ENCODE results near the gene PDE8A.

PDE8A gene

GRCh38 chr15:85114886-85115285 lies 133.2 kb downstream of the PDE8A start:
- Histone ChIP-seq H3K36me3 (ENCODE audit: control insufficient read depth, insufficient read depth, low read length) (peaks cover 13% of the 10 kb centered on the region; the same call in 1 of the 2 replicates), H3K9ac (ENCODE audit: low read depth, low read length) (no peak overlapping the region), H3K9me3 (ENCODE audit: control insufficient read depth, insufficient read depth, low read length) (no peaks in the 10 kb centered on the region), H3K27ac (ENCODE audit: low read depth, low read length) (no peak overlapping the region), H3K4me3 (ENCODE audit: low read depth, low read length) (no peak overlapping the region), H3K4me1 (ENCODE audit: control insufficient read depth, insufficient read depth, low read length) (no peaks in the 10 kb centered on the region), H3K27me3 (ENCODE audit: control insufficient read depth, insufficient read depth, low read length) (no peaks in the 10 kb centered on the region)

GRCh38 chr15:85116066-85116465 lies 134.4 kb downstream of the PDE8A start:
- Histone ChIP-seq H3K4me1 (ENCODE audit: control insufficient read depth, insufficient read depth, low read length) (no peaks in the 10 kb centered on the region), H3K27me3 (ENCODE audit: control insufficient read depth, insufficient read depth, low read length) (no peaks in the 10 kb centered on the region), H3K9ac (ENCODE audit: low read depth, low read length) (no peak overlapping the region), H3K36me3 (ENCODE audit: control insufficient read depth, insufficient read depth, low read length) (peaks cover 13% of the 10 kb centered on the region; the same call in 1 of the 2 replicates), H3K27ac (ENCODE audit: low read depth, low read length) (no peak overlapping the region), H3K4me3 (ENCODE audit: low read depth, low read length) (no peak overlapping the region), H3K9me3 (ENCODE audit: control insufficient read depth, insufficient read depth, low read length) (no peaks in the 10 kb centered on the region)

DNA sequence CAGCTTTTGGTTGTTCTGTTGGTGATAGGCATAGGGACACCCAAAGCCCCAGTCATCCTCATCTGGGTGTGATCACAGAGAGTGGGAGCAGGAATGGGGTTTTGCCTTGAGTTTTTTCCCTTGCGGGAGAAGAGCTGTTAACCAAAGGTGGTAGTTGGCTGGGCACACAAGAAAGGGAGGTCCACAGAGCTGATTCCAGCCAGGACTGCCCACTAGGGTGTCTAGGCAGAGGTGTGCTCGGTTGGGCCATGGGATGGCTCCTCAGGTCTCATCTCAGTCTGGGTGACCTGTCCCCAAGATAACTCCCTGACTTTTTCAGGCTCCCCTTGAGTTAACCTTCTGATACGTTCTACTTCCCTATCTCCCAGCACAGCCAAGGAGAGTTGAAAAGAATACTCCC lies 134.8 kb downstream of the PDE8A start:
- H3K36me3 ChIP-seq (ENCODE audit: control insufficient read depth, insufficient read depth, low read length) = peaks cover 13% of the 10 kb centered on the region; the same call in 1 of the 2 replicates
- H3K27ac ChIP-seq (ENCODE audit: low read depth, low read length) = no peak overlapping the region
- H3K4me1 ChIP-seq (ENCODE audit: control insufficient read depth, insufficient read depth, low read length) = no peaks in the 10 kb centered on the region
- H3K27me3 ChIP-seq (ENCODE audit: control insufficient read depth, insufficient read depth, low read length) = no peaks in the 10 kb centered on the region
- H3K9ac ChIP-seq (ENCODE audit: low read depth, low read length) = no peak overlapping the region
- no peak overlapping the region for H3K4me3 ChIP-seq (ENCODE audit: low read depth, low read length)
- H3K9me3 ChIP-seq (ENCODE audit: control insufficient read depth, insufficient read depth, low read length) = no peaks in the 10 kb centered on the region

DNA sequence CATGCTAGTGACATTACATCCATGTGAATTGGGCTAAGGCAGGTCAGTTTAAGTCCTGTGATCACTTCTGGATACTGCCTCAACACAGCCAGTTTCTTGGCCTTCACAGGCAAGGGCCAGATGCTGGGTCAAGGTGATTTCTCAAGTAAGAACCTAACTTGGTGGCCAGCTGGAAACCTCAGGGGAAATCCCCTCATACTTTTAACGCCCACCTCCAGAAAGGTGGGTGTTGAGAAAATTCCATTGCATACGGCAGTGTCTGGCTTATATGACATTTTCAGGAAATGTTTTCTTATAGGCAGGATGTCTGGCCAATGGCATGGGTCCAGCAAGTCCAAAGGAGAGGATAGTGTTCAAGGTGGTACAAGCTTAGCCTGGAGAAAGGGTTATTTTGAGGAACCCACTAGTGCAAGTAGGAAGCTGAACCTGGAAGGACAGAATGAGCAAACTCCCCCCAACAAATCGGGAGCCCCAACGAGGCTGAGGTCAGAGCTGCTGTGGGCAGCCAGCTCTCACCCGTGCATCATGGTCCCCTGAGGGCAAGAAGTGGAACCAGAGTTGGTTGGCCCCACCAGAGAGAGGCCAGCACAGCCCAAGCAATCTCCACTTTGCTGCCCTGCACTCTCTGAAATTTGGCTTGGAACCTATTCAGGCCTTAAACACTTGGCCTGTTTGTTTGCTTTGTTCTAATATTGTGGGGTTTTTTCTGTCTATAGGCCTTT lies 135.4 kb downstream of the PDE8A start:
- Histone ChIP-seq H3K36me3 (ENCODE audit: control insufficient read depth, insufficient read depth, low read length) (peaks cover 13% of the 10 kb centered on the region; the same call in 1 of the 2 replicates), H3K27me3 (ENCODE audit: control insufficient read depth, insufficient read depth, low read length) (no peaks in the 10 kb centered on the region), H3K9ac (ENCODE audit: low read depth, low read length) (no peak overlapping the region), H3K4me1 (ENCODE audit: control insufficient read depth, insufficient read depth, low read length) (no peaks in the 10 kb centered on the region), H3K9me3 (ENCODE audit: control insufficient read depth, insufficient read depth, low read length) (no peaks in the 10 kb centered on the region), H3K27ac (ENCODE audit: low read depth, low read length) (no peak overlapping the region), H3K4me3 (ENCODE audit: low read depth, low read length) (no peak overlapping the region)

- Histone ChIP-seq H3K4me1 (ENCODE audit: control insufficient read depth, insufficient read depth, low read length) (no peaks in the 10 kb centered on the region), H3K4me3 (ENCODE audit: low read depth, low read length) (no peak overlapping the region), H3K36me3 (ENCODE audit: control insufficient read depth, insufficient read depth, low read length) (peaks cover 13% of the 10 kb centered on the region; the same call in 1 of the 2 replicates), H3K9me3 (ENCODE audit: control insufficient read depth, insufficient read depth, low read length) (no peaks in the 10 kb centered on the region), H3K27me3 (ENCODE audit: control insufficient read depth, insufficient read depth, low read length) (no peaks in the 10 kb centered on the region), H3K27ac (ENCODE audit: low read depth, low read length) (no peak overlapping the region), H3K9ac (ENCODE audit: low read depth, low read length) (no peak overlapping the region)
These were observed 136.5 kb downstream of the PDE8A start for GRCh38 chr15:85118173-85118572.

- H3K36me3 ChIP-seq (ENCODE audit: control insufficient read depth, insufficient read depth, low read length) = peaks cover 13% of the 10 kb centered on the region; the same call in 1 of the 2 replicates
- H3K27ac ChIP-seq (ENCODE audit: low read depth, low read length) = no peak overlapping the region
- no peaks in the 10 kb centered on the region for H3K9me3 ChIP-seq (ENCODE audit: control insufficient read depth, insufficient read depth, low read length)
- no peaks in the 10 kb centered on the region for H3K4me1 ChIP-seq (ENCODE audit: control insufficient read depth, insufficient read depth, low read length)
- no peak overlapping the region for H3K9ac ChIP-seq (ENCODE audit: low read depth, low read length)
- no peak overlapping the region for H3K4me3 ChIP-seq (ENCODE audit: low read depth, low read length)
- H3K27me3 ChIP-seq (ENCODE audit: control insufficient read depth, insufficient read depth, low read length) = no peaks in the 10 kb centered on the region
These were observed 136.9 kb downstream of the PDE8A start for GRCh38 chr15:85118581-85118980.

GRCh38 chr15:85120351-85121113 lies 138.9 kb downstream of the PDE8A start:
- peaks cover 13% of the 10 kb centered on the region; the same call in 1 of the 2 replicates for H3K36me3 ChIP-seq (ENCODE audit: control insufficient read depth, insufficient read depth, low read length)
- H3K4me1 ChIP-seq (ENCODE audit: control insufficient read depth, insufficient read depth, low read length) = peaks cover 9% of the 10 kb centered on the region
- no peak overlapping the region for H3K9ac ChIP-seq (ENCODE audit: low read depth, low read length)
- no peak overlapping the region for H3K27ac ChIP-seq (ENCODE audit: low read depth, low read length)
- H3K4me3 ChIP-seq (ENCODE audit: low read depth, low read length) = no peak overlapping the region
- H3K9me3 ChIP-seq (ENCODE audit: control insufficient read depth, insufficient read depth, low read length) = no peaks in the 10 kb centered on the region
- no peaks in the 10 kb centered on the region for H3K27me3 ChIP-seq (ENCODE audit: control insufficient read depth, insufficient read depth, low read length)

DNA sequence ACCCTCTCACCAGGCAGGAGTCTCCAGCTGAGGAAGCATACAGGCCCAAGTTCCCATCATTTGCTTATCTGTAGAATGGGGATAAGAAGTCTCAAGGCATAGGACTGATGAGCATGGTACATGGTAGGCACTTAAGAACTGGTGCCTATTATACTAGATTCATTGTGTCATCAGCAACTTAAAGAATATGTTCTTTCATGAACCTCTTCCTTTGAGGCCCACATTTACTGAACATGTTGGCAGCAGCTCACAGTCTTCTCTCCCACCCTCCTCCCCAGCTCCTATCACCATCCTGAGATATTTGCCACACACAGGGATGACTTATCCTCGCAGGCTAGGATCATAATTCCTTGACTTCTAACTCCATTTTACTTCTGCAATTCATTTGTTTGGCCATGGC lies 142.5 kb downstream of the PDE8A start:
- no peaks in the 10 kb centered on the region for H3K27me3 ChIP-seq (ENCODE audit: control insufficient read depth, insufficient read depth, low read length)
- H3K9me3 ChIP-seq (ENCODE audit: control insufficient read depth, insufficient read depth, low read length) = no peaks in the 10 kb centered on the region
- H3K36me3 ChIP-seq (ENCODE audit: control insufficient read depth, insufficient read depth, low read length) = no peaks in the 10 kb centered on the region
- peaks cover 9% of the 10 kb centered on the region for H3K4me1 ChIP-seq (ENCODE audit: control insufficient read depth, insufficient read depth, low read length)
- H3K27ac ChIP-seq (ENCODE audit: low read depth, low read length) = no peak overlapping the region
- H3K4me3 ChIP-seq (ENCODE audit: low read depth, low read length) = no peak overlapping the region
- H3K9ac ChIP-seq (ENCODE audit: low read depth, low read length) = no peak overlapping the region

GRCh38 chr15:85125056-85125661 lies 143.5 kb downstream of the PDE8A start:
- Histone ChIP-seq H3K4me1 (ENCODE audit: control insufficient read depth, insufficient read depth, low read length) (peaks cover 9% of the 10 kb centered on the region), H3K27ac (ENCODE audit: low read depth, low read length) (no peak overlapping the region), H3K9ac (ENCODE audit: low read depth, low read length) (no peak overlapping the region), H3K4me3 (ENCODE audit: low read depth, low read length) (no peak overlapping the region), H3K9me3 (ENCODE audit: control insufficient read depth, insufficient read depth, low read length) (no peaks in the 10 kb centered on the region), H3K36me3 (ENCODE audit: control insufficient read depth, insufficient read depth, low read length) (no peaks in the 10 kb centered on the region), H3K27me3 (ENCODE audit: control insufficient read depth, insufficient read depth, low read length) (no peaks in the 10 kb centered on the region)

DNA sequence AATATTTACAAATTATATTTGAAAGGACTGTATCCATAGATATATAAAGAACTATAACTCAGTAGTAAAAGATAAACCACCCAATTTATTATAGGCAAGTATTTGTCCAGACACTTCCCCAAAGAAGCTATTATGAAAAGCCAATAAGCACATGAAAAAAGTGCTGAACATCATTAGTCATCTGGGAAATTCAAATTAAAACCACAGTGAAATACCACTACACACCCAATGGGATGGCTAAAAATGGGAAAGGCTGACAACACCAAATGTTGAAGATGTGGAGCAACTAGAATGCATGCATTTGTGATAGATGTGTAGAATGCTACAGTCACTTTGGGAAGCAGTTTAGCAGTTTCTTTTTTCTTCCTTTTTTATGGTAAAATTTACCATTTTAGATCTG lies 147.0 kb downstream of the PDE8A start:
- Histone ChIP-seq H3K9me3 (ENCODE audit: control insufficient read depth, insufficient read depth, low read length) (no peaks in the 10 kb centered on the region), H3K27ac (ENCODE audit: low read depth, low read length) (no peak overlapping the region), H3K9ac (ENCODE audit: low read depth, low read length) (no peak overlapping the region), H3K27me3 (ENCODE audit: control insufficient read depth, insufficient read depth, low read length) (no peaks in the 10 kb centered on the region), H3K4me3 (ENCODE audit: low read depth, low read length) (no peak overlapping the region), H3K36me3 (ENCODE audit: control insufficient read depth, insufficient read depth, low read length) (no peaks in the 10 kb centered on the region), H3K4me1 (ENCODE audit: control insufficient read depth, insufficient read depth, low read length) (peaks cover 9% of the 10 kb centered on the region)

GRCh38 chr15:85129881-85130280 lies 148.2 kb downstream of the PDE8A start:
- Histone ChIP-seq H3K36me3 (ENCODE audit: control insufficient read depth, insufficient read depth, low read length) (no peaks in the 10 kb centered on the region), H3K9ac (ENCODE audit: low read depth, low read length) (no peak overlapping the region), H3K4me3 (ENCODE audit: low read depth, low read length) (no peak overlapping the region), H3K27me3 (ENCODE audit: control insufficient read depth, insufficient read depth, low read length) (no peaks in the 10 kb centered on the region), H3K4me1 (ENCODE audit: control insufficient read depth, insufficient read depth, low read length) (peaks cover 6% of the 10 kb centered on the region), H3K9me3 (ENCODE audit: control insufficient read depth, insufficient read depth, low read length) (no peaks in the 10 kb centered on the region), H3K27ac (ENCODE audit: low read depth, low read length) (no peak overlapping the region)

All from HUES48 (cell line).